GM20000 (cell line): Measurements from ENCODE around the gene DUS1L.

Experiments used
- DNase-seq: peaks from one replicate; pipeline ENCODE4 v3.0.0; 2012; ENCODE audit warnings: low spot score
- CTCF ChIP-seq: IDR thresholded peaks from 2 replicates; pipeline ENCODE4 v1.5.1; 2012; ENCODE audit warnings: mild to moderate bottlenecking, control low read depth; ENCODE audit errors: extremely low read depth, missing control alignments

DUS1L gene

GRCh38 chr17:82110298-82110697 is 44.7 kb upstream of the DUS1L start:
- TF ChIP-seq CTCF = no peak
- no peak for DNase-seq

GRCh38 chr17:82108961-82109475 is 43.4 kb upstream of the DUS1L start:
- no peak for DNase-seq
- TF ChIP-seq CTCF = no peak

DNA sequence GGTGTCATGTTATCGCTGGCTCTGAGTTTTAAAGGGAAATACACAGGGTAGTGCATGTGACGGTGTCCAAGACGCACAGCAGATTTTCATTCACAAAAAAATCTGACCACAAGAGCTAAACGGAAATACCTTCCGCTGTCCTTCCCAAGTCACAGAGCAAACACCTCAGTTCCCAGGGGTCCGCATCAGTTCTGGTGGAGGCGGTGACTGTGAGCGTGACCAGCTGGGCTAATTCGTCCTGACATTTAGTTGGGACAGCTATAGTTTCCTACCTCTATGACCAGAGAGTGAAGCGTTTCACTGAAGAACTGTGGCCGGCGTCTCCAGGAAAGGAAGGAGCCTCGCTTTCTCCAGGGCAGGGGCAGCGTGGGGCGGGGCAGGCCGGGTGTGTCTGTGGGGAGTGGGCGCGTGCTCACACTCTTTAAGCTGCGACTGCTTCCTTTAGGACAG is 42.9 kb upstream of the DUS1L start:
- no peak for TF ChIP-seq CTCF
- no peak for DNase-seq

DNA sequence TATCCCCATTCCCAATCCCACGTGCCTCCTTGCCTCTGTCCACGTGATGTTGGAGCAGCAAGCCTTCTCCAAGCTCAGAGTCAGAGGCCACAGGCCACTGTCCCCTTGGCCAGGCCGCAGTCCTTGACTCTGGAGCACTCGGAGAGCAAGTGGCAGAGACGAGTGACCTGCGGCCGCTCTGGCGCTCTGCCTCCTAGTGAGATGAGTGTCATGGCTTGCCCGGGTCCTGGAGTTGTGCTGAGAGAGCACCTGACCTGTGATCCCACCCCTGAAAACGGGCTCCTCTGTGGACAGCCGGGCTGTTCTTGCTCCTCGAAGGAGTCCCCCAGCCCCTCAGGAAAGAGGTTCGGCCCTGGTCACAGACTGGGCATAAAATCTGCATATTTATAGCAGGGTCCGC is 42.4 kb upstream of the DUS1L start:
- no peak for DNase-seq
- no peak for TF ChIP-seq CTCF

- peak; percentile 51 for DNase-seq
- TF ChIP-seq CTCF = peak; percentile 21
These were observed 41.8 kb upstream of the DUS1L start for GRCh38 chr17:82107341-82107860.

DNA sequence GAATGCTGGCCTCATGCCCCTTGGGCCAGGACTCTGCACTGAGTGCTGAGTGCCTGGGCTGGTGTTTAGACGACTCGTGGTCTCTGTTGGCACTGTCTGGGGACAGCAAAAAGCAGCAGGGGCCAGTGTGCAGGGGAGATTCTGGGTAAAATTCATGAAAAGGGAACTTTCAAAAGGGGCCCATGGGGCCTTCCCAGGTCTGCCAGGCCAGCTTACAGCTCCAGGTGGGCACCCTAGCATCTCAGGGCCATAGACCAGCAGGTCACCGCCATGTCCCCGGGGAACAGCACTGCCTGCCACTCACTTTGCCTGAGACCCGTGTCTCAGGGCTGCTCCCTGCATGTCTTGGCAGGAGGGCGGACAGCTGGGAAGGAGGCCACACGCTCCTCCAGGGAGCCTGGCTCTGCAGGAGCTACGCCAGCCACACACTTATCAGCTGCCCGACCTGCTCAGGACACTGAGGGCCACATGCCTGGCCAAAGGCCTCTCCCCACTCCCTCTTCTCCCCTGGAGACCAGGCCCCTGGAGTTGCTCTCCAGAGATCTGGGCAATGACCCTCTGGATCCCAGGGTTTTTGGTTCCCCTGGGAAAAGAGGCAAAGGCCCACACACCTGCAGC is 41.2 kb upstream of the DUS1L start:
- no peak for TF ChIP-seq CTCF
- peak; percentile 57 for DNase-seq

- peak; percentile 20 for TF ChIP-seq CTCF
- DNase-seq = peak; percentile 93
These were observed 40.5 kb upstream of the DUS1L start for GRCh38 chr17:82105882-82106687.
